ENCODE results near the gene RAET1E.
A peak's percentile ranks its signal among the peaks of the same experiment; 100 is the strongest.
"Not testable (repeated sequence)": the region's sequence is repeated elsewhere in the genome, so short reads cannot be mapped to it uniquely, and the experiment has no call there.

Gene RAET1E

DNA sequence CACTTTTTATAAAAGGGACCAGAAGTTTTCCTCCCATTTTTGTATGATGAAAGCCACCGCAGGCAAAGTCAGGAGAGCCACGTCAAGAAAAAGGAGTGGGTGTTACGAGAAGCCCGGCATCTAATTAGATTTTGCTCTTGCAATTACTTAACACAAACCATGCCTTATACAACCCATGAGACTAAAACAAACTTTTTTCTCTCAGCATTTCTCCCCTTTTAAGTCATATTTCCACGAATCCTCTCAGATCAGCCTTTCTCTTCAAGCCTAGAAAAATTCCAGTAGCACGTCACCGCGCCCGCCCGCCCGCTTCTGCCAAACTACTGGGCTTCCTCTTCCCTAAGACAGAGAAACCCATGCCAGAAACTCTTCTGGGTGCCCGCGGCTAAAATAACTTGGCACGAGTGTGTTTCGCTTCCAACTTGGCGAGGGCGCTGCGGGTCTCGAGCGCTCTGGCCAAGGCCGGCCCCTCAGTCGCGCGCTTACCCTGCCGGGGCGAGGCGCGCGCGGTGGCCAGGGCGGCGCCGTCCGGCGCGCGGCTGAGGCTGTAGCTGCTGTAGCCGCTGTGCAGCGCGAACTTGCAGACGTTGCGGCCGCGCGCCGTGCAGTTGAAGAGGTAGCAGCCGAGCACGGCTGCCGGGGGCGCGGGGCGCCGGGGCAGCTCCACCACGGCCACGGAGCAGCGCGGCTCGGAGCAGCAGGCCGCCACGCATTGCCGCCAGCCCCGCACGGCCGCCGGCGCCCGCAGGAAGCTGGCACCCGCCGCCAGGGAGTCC, 34.8 kb downstream of the RAET1E start:
- DNase-seq (ENCODE audit: low spot score) = peak; percentile 62

DNA sequence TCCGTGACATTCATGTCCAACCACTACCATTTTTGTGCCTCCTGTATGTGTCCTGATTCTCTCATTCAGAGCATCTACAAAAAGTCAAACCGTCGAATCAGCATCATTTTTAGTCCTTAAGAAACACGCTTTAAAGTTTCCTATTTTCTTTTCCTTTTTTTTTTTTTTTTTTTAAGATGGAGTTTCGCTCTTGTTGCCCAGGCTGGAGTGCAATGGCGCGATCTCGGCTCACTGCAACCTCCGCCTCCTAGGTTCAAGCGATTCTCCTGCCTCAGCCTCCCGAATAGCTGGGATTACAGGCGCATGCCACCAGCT, 35.5 kb downstream of the RAET1E start:
- not testable (repeated sequence) for DNase-seq (ENCODE audit: low spot score)

DNA sequence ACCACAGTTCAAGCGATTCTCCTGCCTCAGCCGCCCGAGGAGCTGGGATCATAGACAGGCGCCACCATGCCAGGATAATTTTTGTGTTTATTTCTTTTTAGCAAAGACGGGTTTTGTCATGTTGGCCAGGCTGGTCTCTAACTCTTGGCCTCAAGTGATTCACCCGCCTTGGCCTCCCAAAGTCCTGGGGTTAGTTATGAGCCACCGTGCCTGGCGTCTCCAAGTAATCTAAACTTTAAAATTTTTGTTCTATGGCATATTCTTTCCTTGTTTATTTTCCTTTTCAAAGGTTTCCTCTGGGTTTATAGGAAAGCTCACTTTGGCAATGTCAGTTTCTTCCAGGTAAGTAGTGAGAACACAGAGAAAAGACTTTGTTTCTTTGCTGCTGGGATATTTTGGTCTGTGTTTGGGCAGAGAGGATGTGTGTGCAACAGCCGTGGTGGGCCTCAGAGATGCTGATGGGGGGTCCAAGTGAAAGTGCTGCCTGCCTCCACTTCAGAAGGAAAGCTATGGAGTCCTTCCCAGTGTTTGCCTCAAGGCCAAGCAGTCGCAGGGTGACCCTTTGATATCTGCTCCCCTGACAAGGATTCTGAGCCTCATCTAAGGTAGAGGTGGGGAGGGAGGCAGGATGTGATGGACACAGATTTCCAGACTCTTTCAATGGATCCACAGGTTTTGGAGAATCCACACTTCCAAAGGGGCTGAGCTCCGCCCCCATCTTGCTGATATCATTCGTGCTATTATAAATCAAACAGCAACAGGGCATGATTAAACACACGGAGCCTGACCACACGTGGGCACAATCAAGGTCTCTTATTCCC, 36.1 kb downstream of the RAET1E start:
- no peak for DNase-seq (ENCODE audit: low spot score)

DNA sequence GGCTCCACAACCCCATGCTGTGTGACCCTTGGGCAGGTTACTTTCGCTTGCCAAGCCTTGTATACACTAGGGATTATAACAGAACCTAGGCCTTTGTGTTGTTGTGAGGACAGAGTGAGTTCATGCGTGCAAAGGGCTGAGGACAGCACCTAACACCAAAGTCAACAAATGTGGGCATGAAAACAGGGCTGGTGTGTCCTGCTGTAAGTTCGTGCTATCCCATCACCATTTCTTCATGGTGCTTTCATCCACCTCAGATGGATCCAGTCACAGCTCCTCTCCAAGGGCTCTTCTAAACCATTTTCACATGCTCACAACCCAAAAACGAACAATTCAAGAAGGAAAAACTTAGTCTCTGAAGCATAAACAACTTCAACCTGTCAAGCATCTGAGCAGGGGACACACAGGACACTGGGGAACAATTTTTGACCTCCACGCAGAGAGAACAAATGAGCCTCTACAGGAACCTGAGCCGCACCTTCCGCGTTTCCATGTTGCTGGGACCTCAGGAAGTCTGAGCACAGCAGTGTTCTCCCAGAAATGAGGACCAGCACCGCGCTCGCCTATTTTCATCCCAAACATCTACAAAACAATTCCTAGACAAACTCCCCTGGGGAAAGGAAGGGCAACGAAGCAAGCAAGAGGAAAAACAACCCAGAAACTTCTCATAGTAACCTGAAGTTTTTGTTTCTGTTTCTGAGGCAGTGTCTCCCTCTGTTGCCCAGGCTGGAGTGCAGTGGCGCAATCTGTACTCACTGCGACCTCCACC, 36.9 kb downstream of the RAET1E start:
- no peak for DNase-seq (ENCODE audit: low spot score)

DNA sequence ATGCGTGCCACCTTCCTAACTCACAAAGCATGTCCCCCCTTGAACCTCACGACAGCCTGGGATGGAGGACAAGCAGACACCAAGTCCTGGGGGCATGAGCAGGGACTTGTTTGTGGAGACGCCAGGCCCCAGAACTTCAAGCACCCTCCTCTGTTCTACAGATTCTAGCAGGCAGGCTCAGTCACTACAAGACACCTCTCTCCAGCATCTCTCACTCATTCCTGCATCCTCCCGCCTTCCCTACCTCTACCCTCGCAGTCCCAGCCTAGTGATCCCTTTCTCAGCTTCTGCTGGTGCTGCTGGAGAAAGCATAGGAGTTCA, 37.4 kb downstream of the RAET1E start:
- no peak for DNase-seq (ENCODE audit: low spot score)

DNA sequence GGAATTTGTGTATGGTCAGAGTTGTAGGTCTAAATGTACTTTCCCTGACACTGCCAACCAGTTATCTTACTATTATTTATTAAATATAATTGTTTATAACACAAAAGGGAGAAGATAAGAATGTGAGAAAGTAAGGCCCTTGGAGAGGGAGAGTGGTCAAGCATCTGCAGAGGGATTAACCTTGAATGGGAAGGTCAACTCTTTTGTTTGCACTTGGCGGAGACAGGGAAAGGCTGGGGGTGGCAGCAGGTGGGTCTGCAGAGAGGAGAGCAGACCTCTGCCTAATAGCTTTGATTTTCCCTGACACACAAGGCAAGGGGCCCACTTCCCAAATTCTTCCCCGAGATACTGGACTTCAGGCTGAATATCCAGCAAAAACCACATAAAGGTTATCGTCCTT, 38.0 kb downstream of the RAET1E start:
- no peak for DNase-seq (ENCODE audit: low spot score)

DNA sequence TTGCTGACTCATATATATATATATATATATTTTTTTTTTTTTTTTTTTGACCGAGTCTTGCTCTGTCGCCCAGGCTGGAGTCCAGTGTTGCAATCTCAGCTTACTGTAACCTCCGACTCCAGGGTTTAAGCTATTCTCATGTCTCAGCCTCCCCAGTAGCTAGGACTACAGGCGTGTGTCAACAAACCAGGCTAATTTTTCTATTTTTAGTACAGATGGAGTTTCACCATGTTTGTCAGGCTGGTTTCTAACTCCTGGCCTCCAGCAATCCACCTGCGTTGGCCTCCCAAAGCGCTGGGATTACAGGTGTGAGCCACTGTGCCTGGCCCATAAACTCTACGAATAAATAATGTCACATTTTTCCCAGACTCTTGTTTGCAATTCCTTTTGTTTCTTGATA, 38.5 kb downstream of the RAET1E start:
- no peak for DNase-seq (ENCODE audit: low spot score)

DNA sequence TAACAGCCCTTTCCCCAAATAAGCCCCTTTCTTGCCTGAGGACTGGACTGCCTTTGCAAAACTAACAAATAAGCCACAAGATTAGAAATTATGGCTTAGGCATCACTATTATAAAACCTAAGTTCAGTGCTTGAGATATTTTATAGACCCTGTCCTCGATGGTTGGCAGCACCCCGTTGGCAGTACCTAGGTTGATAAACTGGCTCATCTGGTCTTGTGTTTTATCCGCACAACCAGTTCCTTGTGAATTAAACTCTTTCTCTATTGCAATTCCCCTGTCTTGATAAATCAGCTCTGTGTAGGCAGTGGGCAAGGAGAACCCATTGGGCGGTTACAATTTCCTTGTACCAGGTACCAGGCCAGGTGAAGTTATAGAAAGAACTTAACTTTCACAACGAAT, 40.4 kb downstream of the RAET1E start:
- DNase-seq (ENCODE audit: low spot score) = no peak

DNA sequence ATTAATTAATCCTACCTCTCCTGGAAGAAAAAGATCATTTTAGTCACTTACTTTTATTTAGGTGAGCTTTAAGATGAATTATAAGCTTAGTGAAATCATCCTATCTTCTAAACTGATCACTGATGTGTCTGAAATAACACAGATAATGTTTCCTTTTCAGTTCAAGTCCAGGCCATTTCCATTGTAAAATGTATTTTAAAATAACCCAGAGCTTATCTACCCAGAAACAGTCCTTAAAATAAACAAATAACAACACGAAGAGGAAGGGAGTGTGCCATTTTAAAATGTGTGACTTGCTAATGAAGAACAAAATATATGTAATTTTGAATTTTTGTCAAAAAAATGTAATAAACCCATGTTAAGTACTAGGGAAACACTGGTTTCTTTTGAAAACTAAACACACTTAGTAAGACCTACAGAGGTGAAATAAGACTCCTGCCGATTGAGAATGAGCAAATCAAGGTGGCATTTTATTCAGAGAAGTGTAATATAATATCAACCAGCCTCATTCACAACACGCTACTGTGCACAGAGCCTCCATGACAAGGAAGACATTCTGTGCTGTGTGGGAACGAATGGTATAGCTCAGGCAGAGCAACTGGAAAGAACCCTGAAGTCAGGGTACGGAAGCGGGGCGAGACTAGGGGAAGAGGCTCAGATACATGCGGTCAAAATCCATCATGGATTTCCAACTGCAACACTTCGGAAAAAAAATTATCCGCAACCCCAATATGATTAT, 41.5 kb downstream of the RAET1E start:
- no peak for DNase-seq (ENCODE audit: low spot score)

DNA sequence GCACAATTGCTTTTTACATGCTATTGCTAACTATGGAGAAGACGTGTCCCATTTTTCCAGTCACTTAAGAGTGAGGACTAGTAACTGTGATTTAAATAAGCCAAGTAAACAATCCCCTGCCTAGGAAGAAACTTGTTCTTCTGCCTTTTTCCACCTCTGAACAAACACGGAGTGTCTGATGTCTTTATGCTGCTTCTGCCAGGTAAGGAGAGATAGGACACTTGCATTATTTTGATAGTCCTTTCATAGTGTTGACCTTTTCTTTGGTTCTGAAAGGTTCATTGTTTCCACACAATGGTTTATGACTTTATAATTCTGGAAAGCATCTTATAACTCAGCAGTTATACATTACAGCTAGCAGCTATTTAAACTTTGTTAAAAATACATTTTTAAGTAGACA, 42.2 kb downstream of the RAET1E start:
- no peak for DNase-seq (ENCODE audit: low spot score)

DNA sequence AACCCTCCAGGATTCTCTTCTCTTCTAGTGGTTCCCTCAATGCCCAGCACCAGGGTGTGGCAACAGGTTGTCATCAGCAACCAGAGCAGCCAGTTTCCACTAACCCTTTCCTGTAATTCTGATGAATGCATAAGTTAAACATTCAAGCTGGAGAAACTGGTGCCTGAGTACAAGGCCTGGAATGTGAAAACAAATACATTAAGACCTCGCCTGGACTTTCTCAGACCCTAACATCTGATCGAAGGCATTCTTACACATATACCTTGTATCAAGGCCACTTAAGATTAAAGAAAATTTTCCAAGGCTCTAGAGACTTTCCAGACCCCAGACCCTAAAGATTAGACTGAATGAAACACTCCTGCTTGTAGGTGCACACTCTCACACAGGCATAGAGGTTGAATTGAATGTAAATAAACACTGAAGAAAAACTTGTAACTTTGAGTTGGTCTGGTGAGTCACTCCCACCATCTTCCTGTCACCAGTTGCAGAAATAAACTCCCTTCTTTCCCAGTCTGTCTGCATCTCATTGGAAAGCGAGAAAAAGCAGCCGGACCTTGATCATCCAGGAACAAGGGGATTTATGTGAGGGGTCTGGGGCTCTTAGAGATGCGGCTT, 42.8 kb downstream of the RAET1E start:
- DNase-seq (ENCODE audit: low spot score) = no peak

DNA sequence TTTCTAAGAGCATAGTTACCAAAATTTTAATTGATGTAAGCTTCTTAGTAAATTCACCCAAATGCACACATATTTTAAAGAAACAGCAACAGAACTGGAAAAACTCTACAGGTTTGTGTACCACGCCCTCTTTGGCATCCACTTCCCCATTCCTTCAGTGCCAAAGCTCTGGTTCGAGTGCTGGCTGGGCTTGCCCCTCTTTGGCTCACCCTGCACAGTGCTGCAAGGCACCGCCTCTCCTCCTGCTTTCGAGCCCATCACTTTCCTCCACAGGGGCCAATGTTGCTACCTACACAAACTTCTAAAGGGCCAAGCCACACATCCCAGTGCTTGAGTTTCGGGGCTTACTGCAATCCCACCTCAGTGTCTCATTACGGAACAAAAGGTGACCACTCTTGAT, 43.4 kb downstream of the RAET1E start:
- no peak for DNase-seq (ENCODE audit: low spot score)

DNA sequence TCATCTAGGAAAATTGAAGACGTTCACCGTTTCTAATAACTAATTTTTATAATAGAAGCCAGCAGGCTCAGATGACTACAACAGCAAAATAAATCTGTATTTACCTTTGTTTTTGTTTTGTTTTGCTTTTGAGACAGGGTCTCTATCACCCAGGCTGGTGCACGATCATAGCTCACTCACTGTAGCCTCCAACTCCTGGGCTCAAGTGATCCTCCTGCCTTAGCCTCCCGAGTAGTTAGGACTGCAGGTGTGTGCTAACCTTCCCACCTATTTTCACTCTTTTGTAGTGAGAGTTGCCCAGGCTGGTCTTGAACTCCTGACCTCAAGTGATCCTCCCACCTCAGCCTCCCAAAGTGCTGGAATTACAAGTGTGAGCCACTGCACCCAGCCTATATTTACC, 43.9 kb downstream of the RAET1E start:
- DNase-seq (ENCODE audit: low spot score) = not testable (repeated sequence)

DNA sequence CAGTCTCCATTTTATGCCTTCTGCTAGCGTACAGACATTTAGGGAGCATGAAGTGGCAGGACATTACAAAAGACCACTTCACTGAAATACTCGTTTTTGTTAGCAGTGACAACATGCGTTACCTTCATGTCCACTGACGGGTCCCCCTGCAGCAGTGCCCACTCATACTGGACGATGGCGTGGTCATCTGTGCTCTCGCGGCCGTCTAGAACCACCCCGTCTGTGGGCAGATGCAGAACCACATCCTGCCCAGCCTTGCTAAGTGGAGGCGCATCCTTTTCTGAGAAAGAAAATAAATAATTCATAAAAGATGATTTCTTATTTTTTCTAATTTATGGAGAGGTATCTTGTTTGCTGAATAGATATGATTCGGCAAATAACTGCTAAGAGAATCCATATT, 45.0 kb downstream of the RAET1E start:
- DNase-seq (ENCODE audit: low spot score) = no peak

DNA sequence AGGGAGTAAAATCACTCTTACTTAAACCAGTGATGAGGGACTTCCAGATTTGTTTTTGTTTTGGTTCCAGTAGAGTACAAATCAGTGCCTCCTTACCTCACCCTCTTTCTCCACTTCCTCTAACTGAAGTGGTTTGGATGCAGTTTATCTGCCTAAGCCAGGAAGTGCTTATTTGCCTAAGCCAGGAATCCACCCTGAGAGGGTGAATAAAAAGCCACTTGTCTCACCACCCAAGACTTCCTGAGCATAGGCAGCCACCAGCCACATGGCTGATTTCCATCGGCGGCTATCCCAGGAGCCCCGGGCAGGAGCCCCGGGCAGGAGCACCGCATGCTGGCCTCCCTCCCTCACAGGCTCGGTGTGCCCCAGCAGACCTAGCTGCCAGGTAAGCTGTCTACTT, 45.7 kb downstream of the RAET1E start:
- no peak for DNase-seq (ENCODE audit: low spot score)

DNA sequence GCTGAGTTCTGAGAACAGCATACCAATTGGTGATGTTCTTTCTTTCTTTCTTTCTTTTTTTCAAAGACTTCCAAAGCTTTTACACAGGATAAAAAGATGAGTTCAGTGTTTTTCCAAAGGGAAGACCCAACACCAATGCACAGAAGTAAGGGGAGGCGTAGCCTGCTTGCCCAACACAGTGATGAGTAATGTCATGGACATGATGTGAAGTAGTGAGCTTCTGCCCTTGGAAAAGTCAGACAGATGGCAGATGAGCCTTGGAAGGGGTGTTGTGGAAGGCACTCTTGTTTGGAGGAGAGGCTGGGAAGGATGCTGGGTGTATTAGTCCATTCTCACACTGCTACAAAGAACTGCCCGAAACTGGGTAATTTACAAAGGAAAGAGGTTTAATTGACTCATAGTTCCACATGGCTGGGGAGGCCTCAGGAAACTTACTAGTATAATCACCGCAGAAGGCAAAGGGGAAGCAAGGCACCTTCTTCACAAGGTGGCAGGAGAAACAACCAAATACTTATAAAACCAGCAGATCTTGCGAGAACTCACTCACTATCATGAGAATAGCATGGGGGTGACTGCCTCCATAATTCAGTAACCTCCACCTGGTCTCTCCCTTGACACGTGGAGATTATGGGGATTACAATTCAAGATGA, 46.3 kb downstream of the RAET1E start:
- DNase-seq (ENCODE audit: low spot score) = no peak

DNA sequence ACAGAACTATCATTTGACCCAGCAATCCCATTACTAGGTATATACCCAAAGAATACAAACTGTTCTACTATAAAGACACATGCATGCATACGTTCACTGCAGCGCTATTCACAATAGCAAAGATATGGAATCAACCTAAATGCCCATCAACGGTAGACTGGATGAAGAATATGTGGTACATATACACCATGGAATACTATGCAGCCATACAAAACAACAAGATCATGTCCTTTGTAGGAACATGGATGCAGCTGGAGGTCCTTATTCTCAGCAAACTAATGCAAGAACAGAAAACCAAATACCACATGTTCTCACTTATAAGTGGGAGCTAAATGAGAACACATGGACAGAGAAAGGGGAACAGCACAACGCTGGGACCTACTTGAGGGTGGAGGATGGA, 49.6 kb downstream of the RAET1E start:
- not testable (repeated sequence) for DNase-seq (ENCODE audit: low spot score)

Data from SK-N-DZ (cell line).